HEK293 (cell line): Measurements from ENCODE around the gene ZFR2.

Source experiments
- CTCF ChIA-PET: fragments of 350-600 bp; formaldehyde crosslinking; extraction: SDS; loops from one replicate; lab custom pipeline; 2021; ENCODE audit warnings: antibody characterized with exemption; lab: Yijun Ruan, JAX
- POLR2A ChIA-PET: fragments of 300-600 bp; formaldehyde crosslinking; extraction: SDS; loops from one replicate; lab custom pipeline; 2020; ENCODE audit warnings: antibody characterized with exemption, inconsistent platforms; lab: Yijun Ruan, JAX
- H3K27ac ChIP-seq: fragments of 200-500 bp; sonication (Bioruptor generic); 2 replicates; pipeline ENCODE4 v1.5.1; 2014; ENCODE audit warnings: low read depth, low read length, control low read depth, inconsistent platforms; ENCODE audit errors: extremely low read depth
- H3K36me3 ChIP-seq, 2 experiments: fragments of 200-500 bp in 1 of 2; sonication (Bioruptor generic) in 1 of 2; 1 replicate in 1 of 2; 2 replicates in 1 of 2; pipeline ENCODE4 v1.5.1; 2014 to 2017; ENCODE audit warnings: inconsistent platforms in 2 of 2, low read length in 2 of 2; ENCODE audit not compliant: control insufficient read depth in 2 of 2, insufficient read depth in 1 of 2
- H3K4me1 ChIP-seq: fragments of 200-500 bp; sonication (Bioruptor generic); 2 replicates; pipeline ENCODE4 v1.5.1; 2014; ENCODE audit warnings: mild to moderate bottlenecking, low read length, inconsistent platforms; ENCODE audit not compliant: control insufficient read depth, insufficient read depth
- H3K4me3 ChIP-seq: 2 replicates; pipeline ENCODE4 v1.5.1; 2011; ENCODE audit warnings: low read depth, mild to moderate bottlenecking, control low read depth, low read length, moderate library complexity
- H3K9me3 ChIP-seq: fragments of 200-500 bp; sonication (Bioruptor generic); 2 replicates; pipeline ENCODE4 v1.5.1; 2014; ENCODE audit warnings: low read depth, low read length, inconsistent platforms; ENCODE audit not compliant: control insufficient read depth, insufficient read depth
- EGR2 ChIP-seq: fragments of 450-650 bp; formaldehyde crosslinking; IDR thresholded peaks from 2 replicates; pipeline ENCODE4 v1.5.1; 2016; ENCODE audit warnings: low read depth, missing biosample characterization, missing genetic modification characterization
- HIC1 ChIP-seq: fragments of 450-650 bp; formaldehyde crosslinking; IDR thresholded peaks from 2 replicates; pipeline ENCODE4 v1.5.1; 2016; ENCODE audit warnings: missing biosample characterization, missing genetic modification characterization
- PBX3 ChIP-seq: sonication (generic); formaldehyde crosslinking; IDR thresholded peaks from 2 replicates; pipeline ENCODE4 v1.8.1; 2022; ENCODE audit warnings: mild to moderate bottlenecking, moderate library complexity, missing genetic modification reagents
- PRDM1 ChIP-seq: fragments of 450-650 bp; formaldehyde crosslinking; IDR thresholded peaks from 2 replicates; pipeline ENCODE4; 2016; ENCODE audit warnings: missing biosample characterization, missing genetic modification characterization
- SETDB1 ChIP-seq: IDR thresholded peaks from one replicate; pipeline ENCODE4 v1.6.1; 2017; ENCODE audit warnings: mild to moderate bottlenecking, low read length, moderate library complexity, mixed read lengths; ENCODE audit not compliant: insufficient read length
- SP3 ChIP-seq: fragments of 450-650 bp; formaldehyde crosslinking; IDR thresholded peaks from 2 replicates; pipeline ENCODE4 v1.5.1; 2016; ENCODE audit warnings: missing biosample characterization, missing genetic modification characterization
- TRIM28 ChIP-seq: IDR thresholded peaks from 2 replicates; pipeline ENCODE4 v1.6.1; 2011; ENCODE audit warnings: low read length, control low read depth, borderline replicate concordance
- ZBTB48 ChIP-seq: fragments of 450-650 bp; formaldehyde crosslinking; IDR thresholded peaks from 2 replicates; pipeline ENCODE4 v1.5.1; 2016; ENCODE audit warnings: missing biosample characterization, missing genetic modification characterization
- ZEB2 ChIP-seq: fragments of 450-650 bp; formaldehyde crosslinking; IDR thresholded peaks from 2 replicates; pipeline ENCODE4 v1.5.1; 2016; ENCODE audit warnings: missing biosample characterization, missing genetic modification characterization
- ZFHX2 ChIP-seq: fragments of 450-650 bp; formaldehyde crosslinking; conservative IDR thresholded peaks from 2 replicates; pipeline ENCODE4 v1.5.1; 2016; ENCODE audit warnings: missing biosample characterization, missing genetic modification characterization
- ZFP3 ChIP-seq: fragments of 450-650 bp; formaldehyde crosslinking; IDR thresholded peaks from 2 replicates; pipeline ENCODE4 v1.5.1; 2016; ENCODE audit warnings: low read depth, missing biosample characterization, missing genetic modification characterization
- ZNF114 ChIP-seq: fragments of 450-650 bp; formaldehyde crosslinking; IDR thresholded peaks from 2 replicates; pipeline ENCODE4 v1.5.0; 2017; ENCODE audit warnings: missing biosample characterization, missing genetic modification characterization
- ZNF214 ChIP-seq: fragments of 450-650 bp; formaldehyde crosslinking; IDR thresholded peaks from 2 replicates; pipeline ENCODE4 v1.5.1; 2017; ENCODE audit warnings: missing biosample characterization, mild to moderate bottlenecking, missing genetic modification characterization, borderline replicate concordance
- ZNF223 ChIP-seq: fragments of 450-650 bp; formaldehyde crosslinking; IDR thresholded peaks from 2 replicates; pipeline ENCODE4 v1.5.1; 2016; ENCODE audit warnings: missing biosample characterization, missing genetic modification characterization
- ZNF366 ChIP-seq: fragments of 450-650 bp; formaldehyde crosslinking; conservative IDR thresholded peaks from 2 replicates; pipeline ENCODE4 v1.5.1; 2016; ENCODE audit warnings: missing biosample characterization, missing genetic modification characterization
- ZNF398 ChIP-seq: fragments of 450-650 bp; formaldehyde crosslinking; IDR thresholded peaks from 2 replicates; pipeline ENCODE4 v1.5.1; 2017; ENCODE audit warnings: missing biosample characterization, missing genetic modification characterization
- ZNF416 ChIP-seq: fragments of 450-650 bp; formaldehyde crosslinking; IDR thresholded peaks from 2 replicates; pipeline ENCODE4 v1.5.1; 2016; ENCODE audit warnings: missing biosample characterization, missing genetic modification characterization
- ZNF529 ChIP-seq: fragments of 450-650 bp; formaldehyde crosslinking; IDR thresholded peaks from 2 replicates; pipeline ENCODE4 v1.5.1; 2017; ENCODE audit warnings: missing genetic modification characterization, missing biosample characterization; ENCODE audit not compliant: insufficient replicate concordance
- ZNF561 ChIP-seq: fragments of 450-650 bp; IDR thresholded peaks from 2 replicates; pipeline ENCODE4 v1.5.1; 2018; ENCODE audit warnings: missing biosample characterization, missing genetic modification characterization, borderline replicate concordance
- ZNF704 ChIP-seq: fragments of 450-650 bp; formaldehyde crosslinking; IDR thresholded peaks from 2 replicates; pipeline ENCODE4 v1.5.1; 2016; ENCODE audit warnings: missing biosample characterization, missing genetic modification characterization
- ZNF76 ChIP-seq: fragments of 450-650 bp; formaldehyde crosslinking; IDR thresholded peaks from 2 replicates; pipeline ENCODE4; 2016; ENCODE audit warnings: low read depth, missing biosample characterization, missing genetic modification characterization, borderline replicate concordance
- TF ChIP-seq, protein P1 (sequence below): fragments of 450-650 bp; formaldehyde crosslinking; IDR thresholded peaks from 2 replicates; pipeline ENCODE4 v1.5.1; 2016; ENCODE audit warnings: missing biosample characterization, missing genetic modification characterization, borderline replicate concordance
- TF ChIP-seq, protein P2 (sequence below): fragments of 450-650 bp; formaldehyde crosslinking; IDR thresholded peaks from 2 replicates; pipeline ENCODE4 v1.5.1; 2016; ENCODE audit warnings: missing biosample characterization, missing genetic modification characterization
- TF ChIP-seq, protein P3 (sequence below): fragments of 450-650 bp; formaldehyde crosslinking; IDR thresholded peaks from 2 replicates; pipeline ENCODE4 v1.5.1; 2016; ENCODE audit warnings: missing biosample characterization, missing genetic modification characterization

ZFR2 gene

GRCh38 chr19:3908266-3909054 lies 39.6 kb upstream of the ZFR2 start (continued):
- peak; percentile 56; the same call in 1 of the 2 replicates for TF ChIP-seq ZNF398 (tag by site-specific recombination)
- TF ChIP-seq ZNF529 (tag by site-specific recombination), result no peak
- TF ChIP-seq SETDB1, result no peak
- no peak for TF ChIP-seq ZNF704
- peak; percentile 71 for TF ChIP-seq SP3 (tag by site-specific recombination)
- TF ChIP-seq ZNF366 (tag by site-specific recombination), result peak; percentile 28; the same call in 1 of the 2 replicates
- TF ChIP-seq, protein P1, sequence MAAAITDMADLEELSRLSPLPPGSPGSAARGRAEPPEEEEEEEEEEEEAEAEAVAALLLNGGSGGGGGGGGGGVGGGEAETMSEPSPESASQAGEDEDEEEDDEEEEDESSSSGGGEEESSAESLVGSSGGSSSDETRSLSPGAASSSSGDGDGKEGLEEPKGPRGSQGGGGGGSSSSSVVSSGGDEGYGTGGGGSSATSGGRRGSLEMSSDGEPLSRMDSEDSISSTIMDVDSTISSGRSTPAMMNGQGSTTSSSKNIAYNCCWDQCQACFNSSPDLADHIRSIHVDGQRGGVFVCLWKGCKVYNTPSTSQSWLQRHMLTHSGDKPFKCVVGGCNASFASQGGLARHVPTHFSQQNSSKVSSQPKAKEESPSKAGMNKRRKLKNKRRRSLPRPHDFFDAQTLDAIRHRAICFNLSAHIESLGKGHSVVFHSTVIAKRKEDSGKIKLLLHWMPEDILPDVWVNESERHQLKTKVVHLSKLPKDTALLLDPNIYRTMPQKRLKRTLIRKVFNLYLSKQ (tag by site-specific recombination), result no peak
- TF ChIP-seq PRDM1, result no peak
- TF ChIP-seq ZNF114 (tag by site-specific recombination), result no peak
- no peak for TF ChIP-seq ZNF416
- no peak for TF ChIP-seq ZNF214
- TF ChIP-seq, protein P2, sequence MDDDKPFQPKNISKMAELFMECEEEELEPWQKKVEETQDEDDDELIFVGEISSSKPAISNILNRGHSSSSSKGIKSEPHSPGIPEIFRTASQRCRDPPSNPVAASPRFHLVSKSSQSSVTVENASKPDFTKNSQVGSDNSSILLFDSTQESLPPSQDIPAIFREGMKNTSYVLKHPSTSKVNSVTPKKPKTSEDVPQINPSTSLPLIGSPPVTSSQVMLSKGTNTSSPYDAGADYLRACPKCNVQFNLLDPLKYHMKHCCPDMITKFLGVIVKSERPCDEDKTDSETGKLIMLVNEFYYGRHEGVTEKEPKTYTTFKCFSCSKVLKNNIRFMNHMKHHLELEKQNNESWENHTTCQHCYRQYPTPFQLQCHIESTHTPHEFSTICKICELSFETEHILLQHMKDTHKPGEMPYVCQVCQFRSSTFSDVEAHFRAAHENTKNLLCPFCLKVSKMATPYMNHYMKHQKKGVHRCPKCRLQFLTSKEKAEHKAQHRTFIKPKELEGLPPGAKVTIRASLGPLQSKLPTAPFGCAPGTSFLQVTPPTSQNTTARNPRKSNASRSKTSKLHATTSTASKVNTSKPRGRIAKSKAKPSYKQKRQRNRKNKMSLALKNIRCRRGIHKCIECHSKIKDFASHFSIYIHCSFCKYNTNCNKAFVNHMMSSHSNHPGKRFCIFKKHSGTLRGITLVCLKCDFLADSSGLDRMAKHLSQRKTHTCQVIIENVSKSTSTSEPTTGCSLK, result no peak
- no peak for TF ChIP-seq ZNF223 (tag by site-specific recombination)
- TF ChIP-seq HIC1 (tag by site-specific recombination), result 0 out of 2 replicates have a peak, but pooled peaks have one; percentile 13
- peak; percentile 78 for TF ChIP-seq ZFHX2 (tag by site-specific recombination)
- TF ChIP-seq EGR2 (tag by site-specific recombination), result peak; percentile 93

DNA sequence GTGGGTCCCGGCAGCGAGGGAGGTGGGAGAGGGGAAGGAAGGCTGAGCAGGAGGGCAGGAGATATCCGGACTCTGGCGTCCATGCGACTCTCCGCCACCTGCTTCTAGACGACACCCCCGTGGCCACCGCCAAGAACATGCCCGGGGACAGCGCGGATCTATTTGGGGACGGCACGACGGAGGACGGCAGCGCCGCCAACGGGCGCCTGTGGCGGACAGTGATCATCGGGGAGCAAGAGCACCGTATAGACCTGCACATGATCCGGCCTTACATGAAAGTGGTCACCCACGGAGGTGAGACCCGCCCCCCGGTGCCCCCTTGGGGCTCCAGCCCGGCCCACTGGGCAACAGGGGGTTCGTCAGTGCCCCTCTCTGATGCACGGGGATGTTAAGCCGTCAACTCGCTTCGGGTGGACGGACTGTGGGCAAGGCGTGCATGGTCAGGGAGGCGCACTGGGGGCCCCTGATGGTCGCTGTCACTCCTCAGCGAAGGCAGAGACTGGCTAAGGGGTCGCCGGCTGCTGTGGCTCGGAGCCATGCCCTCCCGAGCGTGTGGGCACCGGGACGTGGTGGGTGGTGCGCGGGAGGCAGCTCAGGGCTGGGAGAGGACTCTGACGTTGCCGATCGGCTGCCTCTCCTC lies 38.9 kb upstream of the ZFR2 start:
- ChIA-PET CTCF (no interaction called here), POLR2A (no interaction called here)
- Histone ChIP-seq H3K4me1 (no peaks in the 10 kb centered on the region), H3K36me3 (no peaks in the 10 kb centered on the region), H3K9me3 (no peaks in the 10 kb centered on the region), H3K4me3 (no peak overlapping the region), H3K27ac (no peak overlapping the region)
- TF ChIP-seq ZNF561 (tag by site-specific recombination) (no peak), ZEB2 (tag by site-specific recombination) (no peak), TRIM28 (no peak), SP3 (tag by site-specific recombination) (no peak), ZBTB48 (tag by site-specific recombination) (no peak), PBX3 (CRISPR knock-in tag) (no peak), ZNF76 (tag by site-specific recombination) (no peak), ZFP3 (tag by site-specific recombination) (no peak)
- TF ChIP-seq, protein P3, sequence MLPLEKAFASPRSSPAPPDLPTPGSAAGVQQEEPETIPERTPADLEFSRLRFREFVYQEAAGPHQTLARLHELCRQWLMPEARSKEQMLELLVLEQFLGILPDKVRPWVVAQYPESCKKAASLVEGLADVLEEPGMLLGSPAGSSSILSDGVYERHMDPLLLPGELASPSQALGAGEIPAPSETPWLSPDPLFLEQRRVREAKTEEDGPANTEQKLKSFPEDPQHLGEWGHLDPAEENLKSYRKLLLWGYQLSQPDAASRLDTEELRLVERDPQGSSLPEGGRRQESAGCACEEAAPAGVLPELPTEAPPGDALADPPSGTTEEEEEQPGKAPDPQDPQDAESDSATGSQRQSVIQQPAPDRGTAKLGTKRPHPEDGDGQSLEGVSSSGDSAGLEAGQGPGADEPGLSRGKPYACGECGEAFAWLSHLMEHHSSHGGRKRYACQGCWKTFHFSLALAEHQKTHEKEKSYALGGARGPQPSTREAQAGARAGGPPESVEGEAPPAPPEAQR (tag by site-specific recombination), result no peak
